Thyroid gland (tissue), 4 donors: ENCODE data around the gene GIMAP4.

Source experiments
- CTCF ChIP-seq, 6 experiments: fragments of 200-600 bp in 3 of 6; fragments of 450-650 bp in 3 of 6; sonication (generic) in 3 of 6; IDR thresholded peaks; one replicate each; pipeline ENCODE4 v1.5.1; 2016 to 2019; ENCODE audit warnings: antibody characterized with exemption in 6 of 6, mild to moderate bottlenecking in 2 of 6, inconsistent platforms in 1 of 6, moderate library complexity in 1 of 6
- POLR2A ChIP-seq, 2 donors: fragments of 450-650 bp; IDR thresholded peaks; one replicate each; pipeline ENCODE4 v1.6.1; 2017; ENCODE audit warnings: antibody characterized with exemption in 2 of 2, mild to moderate bottlenecking in 2 of 2, moderate library complexity in 1 of 2

- TF ChIP-seq POLR2A (IDR thresholded peaks at IDR 0.05): no peak
- no peak for TF ChIP-seq CTCF (IDR thresholded peaks at IDR 0.05)
These were observed 2.2 kb downstream of the GIMAP4 start for GRCh38 chr7:150569245-150569955.
